ENCODE measurements around the gene TICAM1.
"Not testable (repeated sequence)": the region's sequence is repeated elsewhere in the genome, so short reads cannot be mapped to it uniquely, and the experiment has no call there.

Gene TICAM1

GRCh38 chr19:4831304-4831978 is at the start of gene TICAM1:
TSS of gene TICAM1 (minus strand) at chr19:4831712. CDS start at chr19:4818377, 13,335 bp downstream.
- peak; percentile 54 to 74 for DNase-seq (ENCODE audit: low read depth in 1 of 2, low spot score in 1 of 2)

GRCh38 chr19:4879041-4879440 is 47.5 kb upstream of the TICAM1 start:
- no peak for DNase-seq (ENCODE audit: low read depth in 1 of 2, low spot score in 1 of 2)

DNA sequence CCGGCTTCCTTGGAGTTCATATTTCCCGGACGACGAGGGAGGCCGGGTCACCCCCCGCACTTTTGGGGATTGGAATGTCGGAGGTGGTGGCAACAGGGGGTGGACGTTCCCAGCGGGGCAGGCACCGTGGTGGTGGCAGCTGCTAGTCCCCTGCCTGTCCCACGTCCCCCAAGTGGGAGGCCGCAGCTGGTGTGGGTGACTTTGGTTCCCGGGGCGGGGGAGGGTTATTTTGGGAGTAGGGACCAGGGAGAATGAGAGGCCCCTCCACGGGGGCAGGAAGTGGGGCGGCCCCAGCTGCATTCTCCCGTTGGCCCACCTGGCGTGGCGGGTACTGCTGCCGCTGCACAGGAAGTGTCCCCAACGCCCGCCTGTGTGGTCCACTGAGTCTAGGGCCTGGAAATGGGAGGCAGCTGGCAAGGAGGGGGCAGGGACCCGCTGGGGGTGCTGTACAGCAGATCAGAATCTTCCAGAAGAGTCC is 47.0 kb upstream of the TICAM1 start:
- DNase-seq (ENCODE audit: low read depth in 1 of 2, low spot score in 1 of 2): no peak

DNA sequence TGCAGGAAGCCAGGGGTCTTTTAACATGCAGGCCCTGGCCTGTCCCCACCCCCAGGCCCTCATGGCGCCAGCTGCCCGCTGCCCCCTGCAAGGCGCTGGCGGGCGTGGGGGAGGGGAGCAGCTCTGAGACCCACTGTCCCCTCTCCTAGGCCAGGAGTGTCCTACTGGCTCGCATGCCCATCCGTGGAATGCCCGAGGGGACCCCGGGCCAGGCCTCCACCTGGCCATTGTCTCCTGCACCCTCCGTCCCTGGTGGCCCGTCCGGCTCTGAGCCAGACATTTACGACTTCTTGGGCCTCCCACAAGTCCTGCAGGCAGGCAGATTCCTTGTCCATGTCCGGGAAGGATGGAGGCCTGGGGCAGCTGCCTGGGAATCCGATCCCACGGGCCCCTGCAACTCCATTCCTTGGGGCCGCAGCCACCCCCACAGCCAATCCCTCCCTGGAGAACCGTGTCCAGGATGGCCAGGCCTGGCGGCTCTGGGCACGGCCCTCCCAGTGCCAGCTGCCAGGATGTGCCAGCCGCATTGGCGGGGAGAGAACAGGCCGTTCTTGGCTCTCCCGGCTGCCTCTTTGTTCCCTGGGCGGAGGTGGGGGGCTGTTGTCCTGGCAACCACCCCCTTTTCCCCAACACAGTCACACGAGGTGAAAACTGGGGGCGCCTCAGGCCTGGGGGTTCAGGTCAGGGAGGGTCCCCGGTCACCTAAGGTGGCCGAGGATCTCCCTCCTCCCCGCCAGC is 46.4 kb upstream of the TICAM1 start:
- DNase-seq (ENCODE audit: low read depth in 1 of 2, low spot score in 1 of 2): no peak

- DNase-seq (ENCODE audit: low read depth in 1 of 2, low spot score in 1 of 2): no peak
Measured at GRCh38 chr19:4873930-4874329, 42.4 kb upstream of the TICAM1 start.

DNA sequence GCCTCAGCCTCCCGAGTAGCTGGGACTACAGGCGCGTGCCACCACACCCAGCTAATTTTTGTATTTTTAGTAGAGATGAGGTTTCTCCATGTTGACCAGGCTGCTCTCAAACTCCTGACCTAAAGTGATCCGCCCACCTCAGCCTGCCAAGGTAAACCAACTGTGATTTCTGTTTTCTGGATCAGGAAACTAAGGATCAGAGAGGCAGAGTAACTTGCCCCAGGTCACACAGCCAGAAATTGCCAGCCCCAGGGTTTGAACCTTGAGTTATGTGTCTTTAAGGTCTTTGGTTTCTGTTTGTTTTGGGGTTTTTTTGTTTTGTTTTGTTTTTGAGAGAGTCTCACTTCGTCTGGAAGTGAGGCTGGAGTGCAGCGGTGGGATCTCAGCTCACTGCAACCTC is 40.2 kb upstream of the TICAM1 start:
- no peak for DNase-seq (ENCODE audit: low read depth in 1 of 2, low spot score in 1 of 2)

- DNase-seq (ENCODE audit: low read depth in 1 of 2, low spot score in 1 of 2): no peak
Measured at GRCh38 chr19:4870025-4870700, 38.7 kb upstream of the TICAM1 start.

- no peak for DNase-seq (ENCODE audit: low read depth in 1 of 2, low spot score in 1 of 2)
Measured at GRCh38 chr19:4868286-4868834, 36.8 kb upstream of the TICAM1 start.

GRCh38 chr19:4867534-4868285 is 36.2 kb upstream of the TICAM1 start, which contains the start of gene PLIN3:
TSS of gene PLIN3 (minus strand) at chr19:4867667. CDS start at chr19:4861394, 6,273 bp downstream.
- peak; percentile 78 to 90 for DNase-seq (ENCODE audit: low read depth in 1 of 2, low spot score in 1 of 2)

DNA sequence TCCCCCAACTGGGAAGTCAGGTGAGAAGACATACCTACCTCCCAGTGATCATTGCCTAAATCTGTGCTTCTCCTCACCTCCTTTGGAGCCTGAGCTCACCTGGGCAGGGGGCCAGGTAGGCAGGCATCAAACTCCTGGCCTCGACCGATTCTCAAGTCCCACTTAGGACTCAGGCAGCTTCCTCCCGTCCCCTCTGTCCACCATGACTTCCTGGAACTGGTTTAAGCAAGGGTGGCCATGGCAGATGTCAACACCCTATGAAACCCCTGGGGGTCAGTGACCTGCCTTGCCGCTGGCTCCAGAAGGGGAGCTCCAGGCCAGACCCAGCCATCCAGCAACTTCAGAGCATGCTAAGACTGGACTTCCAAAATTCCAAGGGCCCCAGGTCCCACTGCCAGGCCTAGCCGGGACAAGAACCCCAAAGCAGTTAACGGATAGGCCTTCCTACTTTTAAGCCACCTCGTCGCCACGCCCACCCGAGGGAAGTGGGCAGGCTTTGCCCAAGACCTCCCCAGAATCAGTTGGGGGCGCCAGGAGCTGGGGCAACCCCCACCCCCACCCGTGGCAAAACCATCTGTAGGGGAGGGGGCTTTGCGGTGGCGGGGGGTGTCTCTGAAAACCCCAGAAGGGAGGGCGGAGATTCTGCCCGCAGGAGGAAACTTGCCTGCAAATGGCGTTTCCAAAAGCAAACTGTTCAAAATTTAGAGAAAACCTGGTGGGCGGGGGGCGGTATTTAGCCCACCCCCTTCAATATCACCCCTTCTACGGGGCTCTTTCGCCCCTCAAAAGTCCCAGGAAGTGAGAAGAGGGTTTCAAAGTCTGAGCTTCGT is 35.3 kb upstream of the TICAM1 start:
- peak in 1 of 2 donors; percentile 32 for DNase-seq (ENCODE audit: low read depth in 1 of 2, low spot score in 1 of 2)

GRCh38 chr19:4861147-4861546 is 29.6 kb upstream of the TICAM1 start:
- DNase-seq (ENCODE audit: low read depth in 1 of 2, low spot score in 1 of 2): no peak

- no peak for DNase-seq (ENCODE audit: low read depth in 1 of 2, low spot score in 1 of 2)
Measured at GRCh38 chr19:4859697-4860096, 28.2 kb upstream of the TICAM1 start.

DNA sequence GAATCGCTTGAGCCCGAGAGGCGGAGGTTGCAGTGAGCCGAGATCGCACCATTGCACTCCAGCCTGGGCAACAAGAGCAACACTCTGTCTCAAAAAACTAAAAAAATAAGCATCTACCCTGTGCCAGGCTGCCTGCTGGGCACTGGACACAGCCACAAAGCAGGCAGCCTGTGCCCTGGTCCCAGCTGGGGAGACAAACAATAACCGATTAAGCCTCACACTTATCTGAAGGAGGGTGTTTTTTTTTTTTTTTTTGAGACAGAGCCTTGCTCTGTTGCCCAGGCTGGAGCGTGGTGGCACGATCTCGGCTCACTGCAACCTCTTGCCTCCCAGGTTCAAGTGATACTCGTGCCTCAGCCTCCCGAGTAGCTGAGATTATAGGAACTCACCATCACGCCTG is 25.0 kb upstream of the TICAM1 start:
- not testable (repeated sequence) for DNase-seq (ENCODE audit: low read depth in 1 of 2, low spot score in 1 of 2)

DNA sequence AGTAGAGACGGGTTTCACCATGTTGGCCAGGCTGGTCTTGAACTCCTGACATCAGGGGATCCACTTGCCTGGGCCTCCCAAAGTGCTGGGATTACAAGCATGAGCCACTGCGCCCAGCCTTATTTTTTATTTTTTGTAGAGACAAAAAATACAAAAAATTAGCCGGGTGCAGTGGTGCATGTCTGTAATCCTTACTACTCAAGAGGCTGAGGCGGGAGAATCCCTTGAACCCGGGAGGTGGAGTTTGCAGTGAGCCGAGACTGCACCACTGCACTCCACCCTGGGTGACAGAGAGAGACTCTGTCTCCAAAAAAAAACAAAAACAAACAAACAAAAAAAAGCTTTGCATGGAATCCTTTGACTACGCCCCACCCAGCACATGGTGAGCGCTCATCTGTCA is 22.0 kb upstream of the TICAM1 start:
- DNase-seq (ENCODE audit: low read depth in 1 of 2, low spot score in 1 of 2): not testable (repeated sequence)

GRCh38 chr19:4852484-4852883 is 21.0 kb upstream of the TICAM1 start:
- DNase-seq (ENCODE audit: low read depth in 1 of 2, low spot score in 1 of 2): no peak

DNA sequence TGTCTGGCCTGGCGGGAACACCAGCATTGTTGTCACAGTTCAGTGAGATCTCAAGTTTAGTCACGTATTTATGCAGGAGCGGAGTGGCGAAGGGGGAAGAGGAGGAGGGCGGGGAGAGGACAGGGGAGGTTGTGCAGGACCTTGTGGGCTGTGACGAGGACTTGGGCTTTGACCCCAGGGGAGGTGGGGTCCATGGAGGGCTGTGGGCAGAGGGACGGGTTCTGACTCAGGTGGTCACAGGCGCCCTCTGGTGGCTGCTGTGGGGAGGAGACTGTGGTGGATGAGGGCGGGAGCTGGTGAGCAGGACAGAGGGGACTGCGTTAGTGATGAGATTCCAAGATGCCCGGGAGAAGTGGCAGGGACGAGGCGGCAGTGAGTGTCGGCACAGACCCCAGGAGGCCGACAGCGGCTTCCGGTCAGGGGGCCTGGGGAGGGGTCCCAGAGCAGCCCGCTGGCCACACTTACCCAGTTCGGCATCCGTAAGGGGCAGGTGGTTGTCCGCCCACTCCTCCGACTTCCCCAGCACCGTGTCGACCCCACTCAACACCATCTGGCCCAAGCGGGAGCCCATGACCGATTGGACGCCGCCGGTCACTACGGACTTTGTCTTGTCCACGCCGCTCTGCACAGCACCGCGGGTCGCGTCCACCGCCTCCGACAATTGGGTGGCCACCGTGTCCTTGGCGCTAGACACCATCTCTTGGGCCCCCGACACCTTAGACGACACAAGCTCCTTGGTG is 20.2 kb upstream of the TICAM1 start:
- peak; percentile 63 to 66 for DNase-seq (ENCODE audit: low read depth in 1 of 2, low spot score in 1 of 2)

- no peak for DNase-seq (ENCODE audit: low read depth in 1 of 2, low spot score in 1 of 2)
Measured at GRCh38 chr19:4849019-4849418, 17.5 kb upstream of the TICAM1 start.

DNA sequence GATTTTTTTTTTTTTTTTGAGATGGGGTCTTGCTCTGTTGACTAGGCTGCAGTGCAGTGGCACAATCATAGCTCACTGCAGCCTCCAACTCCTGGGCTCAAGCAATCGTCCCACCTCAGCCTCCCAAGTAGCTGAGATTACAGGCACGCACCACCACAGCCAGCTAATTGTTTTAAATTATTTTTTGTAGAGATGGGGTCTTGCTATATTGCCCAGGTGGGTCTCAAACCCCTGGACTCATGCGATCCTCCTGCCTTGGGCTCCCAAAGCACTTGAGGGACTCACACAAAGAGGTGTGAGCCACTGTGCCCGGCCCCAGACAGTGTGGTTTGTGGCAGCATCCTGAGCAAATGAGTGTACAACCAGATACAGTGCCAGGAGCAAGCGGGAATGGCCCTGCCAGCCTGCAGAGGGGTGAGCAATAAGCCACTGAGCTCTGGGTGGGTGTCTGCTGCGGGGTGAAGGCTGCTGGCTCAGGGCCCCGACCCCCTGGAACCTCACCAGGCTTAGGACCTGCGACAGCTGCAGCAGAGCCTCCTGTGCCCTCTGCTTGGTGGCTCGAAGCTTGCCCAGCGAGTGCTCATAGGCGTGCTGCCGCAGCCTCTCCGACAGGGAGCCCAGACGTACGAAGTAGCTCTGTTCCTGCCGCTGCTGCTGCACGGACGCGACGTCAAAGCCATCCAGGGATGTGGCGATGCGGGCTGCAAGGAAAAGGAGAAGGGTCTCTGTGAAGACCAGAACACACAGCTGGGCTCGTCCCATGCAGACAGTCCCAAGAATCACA is 15.9 kb upstream of the TICAM1 start:
- no peak for DNase-seq (ENCODE audit: low read depth in 1 of 2, low spot score in 1 of 2)

All from stimulated activated CD4-positive, alpha-beta T cell treated with anti-CD3 and anti-CD28 coated beads, Interleukin-15, amount 100 ng/mL, for 1 hour (primary cell).